Stimulated activated CD8-positive, alpha-beta memory T cell treated with anti-CD3 and anti-CD28 coated beads, Interleukin-4, amount 100 ng/mL, for 48 hours (primary cell): ENCODE measurements around the gene EHD2.
"Not testable (repeated sequence)": the region's sequence is repeated elsewhere in the genome, so short reads cannot be mapped to it uniquely, and the experiment has no call there.

Source experiments
- DNase-seq: peaks from one replicate; pipeline ENCODE4 v3.0.0-alpha.2; 2020

EHD2 gene

DNA sequence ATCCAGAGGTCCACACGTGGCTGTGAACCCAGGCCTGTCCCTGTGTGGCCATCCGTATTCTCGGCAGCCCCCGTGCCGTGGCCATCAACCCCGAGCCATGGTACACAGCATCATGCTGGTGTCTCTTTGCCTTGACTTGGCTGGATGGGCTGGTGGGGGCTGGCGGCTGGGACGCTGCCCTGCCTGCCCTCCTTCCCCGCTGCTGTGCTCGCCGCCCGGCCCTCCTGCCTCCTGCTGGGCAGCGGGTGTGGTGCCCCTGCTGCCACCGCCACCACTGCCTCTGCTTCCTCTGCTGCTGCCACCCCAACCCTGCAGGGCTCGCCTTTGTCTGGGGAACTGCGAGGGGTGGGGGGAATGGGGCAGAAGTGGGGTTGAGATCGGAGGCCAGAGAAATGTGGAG lies 19.7 kb upstream of the EHD2 start:
- no peak for DNase-seq

DNA sequence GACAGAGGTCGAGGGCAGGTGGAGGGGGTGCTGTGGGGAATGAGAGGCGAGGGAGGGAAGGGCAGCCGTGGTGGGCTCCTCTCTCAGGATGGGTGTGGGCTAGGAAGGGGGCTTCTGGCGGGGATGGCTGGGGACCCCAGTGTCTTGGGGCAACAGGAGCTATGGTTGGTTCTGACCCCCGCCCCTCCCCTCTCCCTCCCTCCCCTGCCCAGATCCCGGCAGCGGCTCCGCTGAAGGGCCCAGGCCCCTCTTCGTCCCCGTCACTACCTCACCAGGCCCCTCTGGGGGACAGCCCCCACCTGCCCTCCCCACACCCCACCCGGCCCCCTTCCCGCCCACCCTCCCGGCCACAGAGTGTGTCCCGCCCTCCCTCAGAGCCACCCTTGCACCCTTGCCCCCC lies 19.3 kb upstream of the EHD2 start:
- DNase-seq: no peak

DNA sequence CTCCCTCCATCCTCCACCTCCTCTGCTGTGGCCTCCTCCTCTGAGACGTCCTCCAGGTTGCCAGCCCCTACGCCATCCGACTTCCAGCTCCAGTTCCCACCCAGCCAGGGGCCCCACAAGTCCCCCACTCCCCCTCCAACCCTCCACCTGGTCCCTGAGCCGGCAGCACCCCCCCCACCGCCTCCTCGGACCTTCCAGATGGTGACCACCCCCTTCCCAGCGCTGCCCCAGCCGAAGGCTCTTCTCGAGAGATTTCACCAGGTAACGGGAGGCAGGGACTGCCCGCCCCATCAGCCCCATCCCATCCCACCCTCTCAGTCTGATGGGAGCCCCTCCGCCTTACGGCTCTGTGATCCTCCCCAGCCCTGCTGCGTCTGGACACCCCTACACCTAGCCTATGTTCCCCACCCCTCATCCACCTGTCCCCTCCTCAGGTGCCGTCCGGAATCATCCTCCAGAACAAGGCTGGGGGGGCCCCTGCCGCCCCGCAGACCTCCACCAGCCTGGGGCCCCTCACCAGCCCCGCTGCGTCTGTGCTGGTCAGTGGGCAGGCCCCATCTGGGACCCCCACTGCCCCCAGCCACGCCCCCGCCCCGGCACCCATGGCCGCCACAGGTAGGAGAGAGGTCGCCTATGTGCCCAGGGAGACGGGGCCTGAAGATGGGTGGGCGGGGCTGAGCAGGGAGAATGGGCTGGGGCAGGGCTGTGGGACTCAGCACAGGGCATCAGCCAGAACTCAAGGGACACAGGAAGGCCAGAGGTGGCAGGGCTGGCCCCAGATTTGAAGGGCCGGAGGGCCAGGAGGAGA lies 18.6 kb upstream of the EHD2 start:
- DNase-seq: no peak

DNA sequence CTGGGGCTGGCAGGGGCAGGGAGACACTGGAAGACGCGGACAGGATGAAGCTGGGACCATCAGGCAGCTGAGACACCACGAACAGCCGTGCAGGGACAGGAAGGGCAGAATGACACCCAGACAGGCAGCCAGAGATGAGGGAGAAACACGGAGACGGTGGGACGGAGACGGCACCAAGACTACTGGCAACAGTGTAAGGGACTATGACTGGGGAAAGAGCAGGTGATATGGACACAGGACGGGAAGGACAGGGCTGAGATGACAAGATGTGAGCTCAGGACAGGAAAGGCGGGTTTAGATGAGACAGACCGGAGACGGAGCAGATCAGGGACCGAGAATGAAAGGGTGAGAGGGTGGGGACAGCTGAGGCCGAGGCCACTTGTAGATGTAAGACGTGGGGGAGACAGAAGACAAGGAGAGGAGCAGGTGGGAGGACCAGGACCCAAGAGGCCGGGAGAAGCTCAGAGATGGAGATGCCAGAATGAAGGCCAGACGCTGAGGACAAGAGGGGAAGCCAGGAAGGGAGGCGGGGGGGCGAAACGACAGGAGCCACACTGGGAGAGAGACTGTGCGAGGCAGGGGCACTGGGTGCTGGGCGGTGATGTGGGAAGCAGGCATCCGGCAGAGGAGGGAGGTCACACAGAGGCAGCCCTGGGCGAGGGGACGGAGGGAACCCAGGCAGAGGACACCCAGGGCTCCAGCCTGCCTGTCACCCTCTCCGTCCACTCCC lies 17.5 kb upstream of the EHD2 start:
- no peak for DNase-seq

DNA sequence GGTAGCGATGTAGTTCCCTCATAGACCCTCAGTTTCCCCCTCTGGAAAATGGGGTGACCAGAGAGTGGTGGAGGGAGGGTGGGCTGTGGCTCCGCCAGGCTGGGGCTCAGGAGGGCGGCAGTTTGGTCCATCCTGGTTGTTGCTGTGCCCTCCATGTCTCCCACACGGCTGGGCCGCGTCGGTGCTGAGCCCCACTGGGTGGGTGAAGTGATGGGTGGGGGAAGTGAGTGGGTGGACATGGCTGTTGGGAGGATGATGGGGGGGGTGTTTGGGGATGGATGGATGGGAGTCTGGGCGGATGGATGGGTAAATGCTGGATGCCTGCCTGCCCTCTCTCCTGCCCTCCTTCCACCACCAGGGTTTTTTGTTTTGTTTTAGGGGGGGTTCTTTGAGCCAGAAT lies 16.6 kb upstream of the EHD2 start:
- DNase-seq: no peak

DNA sequence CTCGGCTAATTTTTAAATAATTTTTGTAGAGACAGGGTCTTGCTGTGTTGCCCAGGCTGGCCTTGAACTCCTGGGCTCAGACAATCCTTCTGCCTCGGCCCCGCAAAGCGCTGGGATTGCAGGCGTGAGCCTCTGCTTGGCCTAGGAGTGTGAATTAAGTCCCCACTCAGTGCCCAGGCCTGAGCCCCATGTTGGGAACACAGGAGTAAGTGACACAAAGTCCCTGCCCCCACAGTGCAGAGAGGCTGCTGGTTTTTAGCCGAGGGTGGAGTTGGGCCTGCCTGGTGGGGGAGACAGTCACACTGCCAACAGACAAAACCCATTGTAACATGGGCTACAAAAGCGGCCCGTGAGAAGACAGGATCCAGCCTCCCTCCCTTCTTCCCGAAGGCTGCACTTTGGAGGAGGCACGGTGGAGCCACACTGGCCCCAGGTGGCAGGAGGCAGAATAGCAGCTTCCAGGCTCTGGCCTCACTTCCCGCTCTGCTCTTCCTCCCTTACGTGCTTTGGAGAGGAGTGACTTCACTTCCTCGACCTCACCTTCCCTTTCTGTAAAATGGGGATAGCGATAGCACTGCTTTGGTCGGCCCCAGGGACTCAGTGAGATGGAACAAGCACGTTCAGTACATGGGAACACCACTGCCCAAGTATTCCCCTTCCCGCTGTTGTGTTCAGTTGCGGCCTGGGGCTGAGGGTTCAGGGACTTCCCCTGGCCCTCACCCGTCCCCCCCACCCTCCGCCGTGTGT lies 15.2 kb upstream of the EHD2 start:
- DNase-seq: peak; percentile 75

DNA sequence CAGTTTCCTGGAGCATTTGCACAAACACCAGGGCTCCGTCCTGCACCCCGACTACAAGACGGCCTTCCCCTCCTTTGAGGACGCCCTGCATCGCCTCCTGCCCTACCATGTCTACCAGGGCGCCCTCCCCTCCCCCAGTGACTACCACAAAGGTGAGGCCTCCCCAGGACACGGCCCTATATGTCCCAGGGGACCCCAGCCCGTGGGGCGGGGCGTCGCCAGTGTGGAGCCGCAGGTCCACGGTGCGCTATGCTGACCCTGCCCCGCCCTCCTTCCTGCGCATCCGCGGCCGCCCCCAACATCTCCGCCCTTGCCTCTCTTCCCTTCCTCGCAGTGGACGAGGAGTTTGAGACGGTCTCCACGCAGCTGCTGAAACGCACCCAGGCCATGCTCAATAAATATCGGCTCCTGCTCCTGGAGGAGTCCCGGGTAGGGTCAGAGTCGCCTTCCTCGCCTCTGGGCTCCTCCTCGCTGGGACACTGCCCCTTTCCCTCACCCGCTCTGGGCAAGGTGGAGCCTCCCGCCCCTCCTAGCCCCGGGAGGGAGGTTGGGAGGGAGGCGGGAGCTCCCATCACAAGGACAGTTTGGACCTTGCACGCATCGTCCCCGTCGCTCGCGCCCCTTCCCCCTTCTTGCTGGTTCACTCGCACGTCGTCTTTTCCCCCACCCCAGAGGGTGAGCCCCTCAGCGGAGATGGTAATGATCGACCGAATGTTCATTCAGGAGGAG lies 14.4 kb upstream of the EHD2 start:
- no peak for DNase-seq

DNA sequence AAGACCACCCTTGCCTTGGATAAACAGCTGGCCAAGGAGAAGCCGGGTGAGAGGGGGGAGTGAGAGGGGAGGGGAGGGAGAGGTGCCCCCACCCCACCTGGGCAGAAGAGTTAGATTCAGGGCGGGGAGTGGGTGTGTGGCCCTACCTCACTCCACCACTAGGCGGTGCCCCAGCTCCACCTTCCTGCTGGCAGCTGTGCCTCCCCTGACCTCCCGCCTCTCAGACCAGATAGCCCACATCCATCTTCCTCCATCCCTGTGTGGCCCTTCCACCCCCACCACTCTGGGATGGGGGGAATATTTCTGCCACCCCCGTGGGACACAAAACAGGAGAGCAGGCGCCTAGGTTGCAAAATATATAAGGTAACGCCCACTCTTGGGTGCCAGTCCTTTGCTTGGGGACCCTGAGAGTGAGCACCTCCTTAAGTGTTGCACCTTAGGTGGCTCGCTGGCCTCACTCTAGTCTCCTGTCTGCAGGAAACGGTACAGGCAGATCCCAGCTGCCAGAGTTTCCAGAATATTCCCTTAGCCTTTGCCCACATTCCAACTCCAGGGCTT lies 13.8 kb upstream of the EHD2 start:
- peak; percentile 80 for DNase-seq

DNA sequence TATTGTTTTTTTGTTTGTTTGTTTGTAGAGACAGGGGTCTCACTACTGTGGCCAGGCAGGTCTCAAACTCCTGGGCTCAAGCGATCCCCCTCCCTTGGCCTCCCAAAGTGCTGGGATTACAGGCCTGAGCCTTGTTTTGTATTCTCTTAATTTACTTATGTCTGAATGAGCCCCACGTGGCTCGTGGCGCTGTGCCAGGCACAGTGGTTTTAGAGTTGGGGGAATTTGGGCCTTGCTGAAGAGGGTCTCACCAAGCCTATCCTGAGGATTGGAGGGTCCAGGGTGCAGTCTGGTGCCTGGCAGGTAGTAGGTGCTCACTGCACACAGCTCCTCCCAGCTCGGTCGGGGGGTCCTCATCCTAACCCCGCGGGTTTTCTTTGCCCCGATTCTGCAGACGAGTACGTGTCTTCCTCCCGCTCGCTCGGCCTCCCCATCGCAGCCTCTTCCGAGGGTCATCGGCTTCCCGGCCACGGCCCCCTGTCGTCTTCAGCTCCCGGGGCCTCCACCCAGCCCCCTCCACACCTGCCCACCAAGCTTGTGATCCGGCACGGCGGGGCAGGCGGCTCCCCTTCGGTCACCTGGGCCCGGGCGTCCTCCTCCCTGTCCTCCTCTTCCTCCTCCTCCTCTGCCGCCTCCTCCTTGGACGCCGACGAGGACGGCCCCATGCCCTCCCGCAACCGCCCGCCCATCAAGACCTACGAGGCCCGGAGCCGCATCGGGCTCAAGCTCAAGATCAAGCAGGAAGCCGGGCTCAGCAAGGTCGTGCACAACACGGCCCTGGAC lies 12.1 kb upstream of the EHD2 start:
- no peak for DNase-seq

DNA sequence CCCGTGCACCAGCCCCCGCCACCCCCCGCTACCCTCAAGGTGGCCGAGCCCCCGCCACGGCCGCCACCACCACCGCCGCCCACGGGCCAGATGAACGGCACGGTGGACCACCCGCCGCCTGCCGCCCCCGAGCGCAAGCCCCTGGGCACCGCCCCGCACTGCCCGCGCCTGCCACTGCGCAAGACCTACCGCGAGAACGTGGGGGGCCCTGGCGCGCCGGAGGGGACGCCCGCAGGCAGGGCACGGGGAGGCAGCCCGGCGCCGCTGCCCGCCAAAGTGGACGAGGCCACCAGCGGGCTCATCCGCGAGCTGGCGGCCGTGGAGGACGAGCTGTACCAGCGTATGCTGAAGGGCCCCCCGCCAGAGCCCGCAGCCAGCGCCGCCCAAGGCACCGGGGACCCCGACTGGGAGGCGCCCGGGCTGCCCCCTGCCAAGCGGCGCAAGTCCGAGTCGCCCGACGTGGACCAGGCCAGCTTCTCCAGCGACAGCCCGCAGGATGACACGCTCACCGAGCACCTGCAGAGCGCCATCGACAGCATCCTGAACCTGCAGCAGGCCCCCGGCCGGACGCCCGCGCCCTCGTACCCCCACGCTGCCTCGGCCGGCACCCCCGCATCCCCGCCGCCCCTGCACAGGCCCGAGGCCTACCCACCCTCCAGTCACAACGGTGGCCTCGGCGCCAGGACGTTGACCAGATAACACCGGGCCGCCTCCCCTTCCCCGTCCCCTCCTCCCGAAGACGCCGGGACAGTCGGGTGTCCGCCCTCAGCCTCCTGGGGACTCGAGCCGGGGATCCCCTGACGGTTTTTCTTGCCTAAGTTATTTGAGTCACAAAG lies 11.3 kb upstream of the EHD2 start:
- DNase-seq: no peak

DNA sequence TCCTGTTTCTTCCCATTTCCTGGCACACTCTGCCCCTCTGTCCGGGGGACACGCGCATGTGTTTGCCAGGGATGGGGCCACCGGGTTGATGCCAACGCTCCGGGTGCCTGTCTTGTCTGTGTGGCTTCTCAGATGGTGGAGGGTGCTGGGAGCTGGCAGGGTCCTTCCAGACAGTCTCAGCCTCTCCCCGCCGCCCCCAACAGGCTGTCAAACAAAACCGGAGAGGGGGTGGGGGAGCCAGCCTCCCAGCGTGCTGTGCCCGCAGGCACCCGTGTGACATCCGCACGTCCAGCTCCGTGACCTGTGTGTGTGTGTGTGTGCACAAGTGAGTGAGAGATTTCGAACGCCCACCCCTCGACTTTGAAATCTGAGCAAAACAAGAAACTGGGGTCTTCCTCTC lies 10.6 kb upstream of the EHD2 start:
- DNase-seq: no peak

DNA sequence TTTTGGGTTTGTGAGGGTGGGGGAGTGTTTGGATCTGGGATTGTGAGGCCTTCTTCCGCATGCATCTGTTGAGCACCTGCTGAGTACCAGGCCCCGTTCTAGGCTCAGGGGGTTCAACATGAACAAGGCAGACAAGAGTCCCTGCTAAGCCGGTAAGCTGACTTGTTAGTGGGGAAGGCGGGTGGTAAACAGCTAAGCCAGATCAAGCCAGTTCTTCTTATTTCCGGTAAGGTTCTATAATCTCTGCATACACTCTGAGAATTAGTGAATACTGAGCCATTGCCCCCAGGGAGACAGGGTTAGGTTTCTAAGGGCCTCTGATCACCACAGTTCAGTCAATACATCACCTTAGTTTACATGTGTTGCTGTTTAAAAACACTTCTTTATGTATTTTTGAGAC lies 9.9 kb upstream of the EHD2 start:
- DNase-seq: no peak

DNA sequence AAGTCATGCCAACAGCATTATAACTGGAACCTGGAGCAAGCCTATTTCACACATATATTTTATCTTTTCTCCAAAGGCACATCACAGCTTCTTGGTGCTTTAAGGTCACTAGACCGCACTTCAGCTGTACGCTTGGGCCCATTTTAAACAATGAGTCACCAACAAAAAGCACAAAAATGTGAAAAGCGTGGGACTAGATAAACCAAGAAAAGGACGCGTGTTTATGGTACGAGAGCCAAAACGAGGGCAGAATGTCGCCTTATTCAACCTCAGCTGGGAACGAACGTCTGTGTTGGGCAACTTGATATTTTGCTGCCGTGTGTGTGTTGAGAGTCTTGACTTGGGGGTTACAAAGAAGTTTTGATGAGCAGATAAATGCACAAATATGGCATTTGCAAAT lies 9.2 kb upstream of the EHD2 start:
- no peak for DNase-seq

DNA sequence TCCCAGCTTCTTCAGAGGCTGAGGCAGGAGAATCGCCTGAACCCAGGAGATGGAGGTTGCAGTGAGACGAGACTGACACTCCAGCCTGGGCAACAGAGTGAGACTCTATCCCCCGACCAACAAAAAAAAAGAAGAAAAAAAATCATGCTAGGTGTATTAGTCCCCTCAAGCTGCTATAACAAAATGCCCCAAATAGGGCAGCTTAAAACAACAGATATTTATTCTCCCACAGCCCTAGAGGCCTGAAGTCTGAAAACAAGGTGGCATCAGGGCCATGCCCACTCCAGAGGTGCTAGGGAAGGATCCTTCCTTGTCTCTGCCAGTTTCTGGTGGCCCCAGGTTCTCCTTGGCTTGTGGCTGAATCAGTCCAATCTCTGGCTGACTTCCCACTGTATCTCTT lies 8.6 kb upstream of the EHD2 start:
- DNase-seq: no peak

DNA sequence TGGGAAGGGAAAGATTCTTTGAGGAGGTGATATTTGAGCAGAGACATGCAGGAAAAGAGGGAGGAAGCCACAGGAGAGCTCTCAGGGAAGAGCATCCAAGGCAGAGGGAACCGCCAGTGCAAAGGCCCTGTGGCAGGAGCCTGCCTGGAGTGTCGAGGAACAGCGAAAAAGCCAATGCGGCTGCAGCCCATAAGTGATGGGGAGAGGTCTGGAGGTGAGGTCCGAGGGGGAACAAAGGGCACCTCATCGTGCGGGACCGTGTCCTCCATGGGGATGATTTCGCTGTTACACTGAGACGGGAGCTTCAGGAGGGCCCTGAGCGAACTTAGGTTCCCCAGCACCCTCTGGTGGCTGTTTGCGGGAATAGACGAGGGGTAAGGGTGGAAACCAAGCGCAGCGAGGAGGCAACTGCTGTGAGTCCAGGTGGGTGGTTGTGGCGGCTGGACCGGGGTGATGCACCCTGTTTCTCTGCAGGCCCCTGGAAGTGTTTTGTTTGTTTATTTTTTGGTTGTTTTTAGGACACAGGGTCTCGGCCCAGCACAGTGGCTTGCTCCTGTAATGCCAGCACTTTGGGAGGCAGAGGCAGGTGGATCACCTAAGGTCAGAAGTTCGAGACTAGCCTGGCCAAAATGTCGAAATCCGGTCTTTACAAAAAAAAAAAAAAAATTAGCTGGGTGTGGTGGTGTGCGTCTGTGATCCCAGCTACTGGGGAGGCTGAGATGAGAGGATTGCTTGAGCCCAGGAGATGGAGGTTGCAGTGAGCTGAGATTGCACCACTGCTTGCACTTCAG lies 5.9 kb upstream of the EHD2 start:
- DNase-seq: peak; percentile 89

DNA sequence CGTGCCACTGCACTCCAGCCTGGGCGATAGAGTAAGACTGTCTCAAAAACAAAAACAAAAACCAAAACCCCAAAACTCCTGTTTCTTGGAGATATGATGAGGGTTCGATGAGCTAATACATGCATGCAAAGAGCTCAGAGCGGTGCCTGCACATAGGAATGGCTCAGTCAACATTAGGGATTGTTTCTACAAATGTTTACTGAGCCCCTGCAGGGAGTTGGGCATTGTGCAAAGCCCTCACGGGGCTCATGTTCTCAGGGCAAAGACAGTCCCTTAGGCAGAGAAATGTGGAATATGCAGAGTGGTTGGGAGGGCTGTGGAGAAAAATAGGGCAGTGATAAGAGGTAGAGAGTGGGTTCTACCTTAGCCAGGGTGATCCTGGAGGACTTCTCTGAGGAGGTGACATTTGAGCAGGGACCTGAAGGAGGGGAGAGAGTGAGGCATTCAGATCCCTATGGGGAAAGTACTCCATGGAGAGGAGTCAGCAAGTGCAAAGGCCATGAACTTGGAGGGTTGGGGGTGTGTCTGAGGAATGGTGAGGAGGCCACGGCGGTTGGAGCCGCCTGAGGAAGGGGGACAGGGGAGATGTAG lies 1.5 kb upstream of the EHD2 start:
- no peak for DNase-seq

DNA sequence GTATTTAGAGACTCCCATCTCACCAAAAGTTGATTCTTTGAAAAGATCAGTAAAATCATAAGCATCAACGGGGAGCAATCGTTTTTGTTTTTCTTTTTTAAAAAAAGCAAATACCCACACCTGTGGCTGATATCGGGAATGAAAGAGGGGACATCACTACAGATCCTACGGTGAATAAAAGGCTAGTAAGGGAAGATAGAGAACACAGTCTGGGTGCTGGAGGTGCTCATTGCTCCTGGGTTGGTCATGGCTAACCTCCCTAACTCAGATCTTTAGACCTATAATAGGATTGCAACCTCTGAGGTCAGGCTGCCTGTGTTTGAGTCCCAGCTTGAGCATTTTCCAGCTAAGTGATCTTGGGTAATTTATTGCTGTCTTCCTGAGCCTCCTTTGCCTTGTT lies 1.1 kb downstream of the EHD2 start:
- DNase-seq: no peak

DNA sequence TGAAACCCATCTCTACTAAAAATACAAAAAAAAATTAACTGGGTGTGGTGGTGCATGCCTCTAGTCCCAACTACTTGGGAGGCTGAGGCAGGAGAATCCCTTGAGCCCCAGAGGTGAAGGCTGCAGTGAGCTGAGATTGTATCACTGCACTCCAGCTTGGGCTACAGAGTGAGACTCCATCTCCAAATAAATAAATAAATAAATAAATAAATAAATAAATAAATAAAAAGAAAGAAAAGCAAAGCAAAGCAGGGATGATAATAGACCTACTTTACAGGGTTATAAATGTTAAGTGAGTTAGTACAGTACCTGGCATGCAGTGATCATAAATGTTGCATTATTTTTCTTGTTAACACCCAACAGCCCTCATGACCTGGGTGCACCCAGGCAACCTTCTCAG lies 1.6 kb downstream of the EHD2 start:
- not testable (repeated sequence) for DNase-seq

DNA sequence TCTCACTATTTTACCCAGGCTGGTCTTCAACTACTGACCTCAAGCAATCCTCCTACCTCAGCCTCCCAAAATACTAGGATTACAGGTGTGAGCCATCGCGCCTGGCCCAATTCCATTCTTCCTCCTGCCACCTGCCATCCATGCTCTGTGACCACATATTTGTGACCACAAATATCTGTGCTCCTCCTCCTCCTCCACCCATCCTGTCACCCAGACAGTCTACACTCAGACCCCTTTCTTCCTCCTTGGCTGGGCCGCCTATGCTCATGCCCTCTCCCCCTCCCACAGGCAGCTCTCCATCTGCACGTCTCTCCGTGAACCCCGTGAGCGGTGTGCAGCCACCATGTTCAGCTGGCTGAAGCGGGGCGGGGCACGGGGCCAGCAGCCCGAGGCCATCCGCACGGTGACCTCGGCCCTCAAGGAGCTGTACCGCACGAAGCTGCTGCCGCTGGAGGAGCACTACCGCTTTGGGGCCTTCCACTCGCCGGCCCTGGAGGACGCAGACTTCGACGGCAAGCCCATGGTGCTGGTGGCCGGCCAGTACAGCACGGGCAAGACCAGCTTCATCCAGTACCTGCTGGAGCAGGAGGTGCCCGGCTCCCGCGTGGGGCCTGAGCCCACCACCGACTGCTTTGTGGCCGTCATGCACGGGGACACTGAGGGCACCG lies 3.2 kb downstream of the EHD2 start:
- DNase-seq: no peak
